ENCODE results near the gene CDC25A. TPM values are rescaled to one million over a fixed set of nuclear protein-coding genes. Genes with fewer than 3 reads are reported as not detected.

The CDC25A gene
- total RNA-seq, 1 experiment from 2014 or later = 12.8 TPM

- Histone ChIP-seq H3K27me3 (ENCODE audit: control insufficient read depth, insufficient read depth, low read length) (no peaks in the 10 kb centered on the region), H3K36me3 (ENCODE audit: control insufficient read depth, insufficient read depth, low read length) (no peaks in the 10 kb centered on the region), H3K9me3 (ENCODE audit: control insufficient read depth, insufficient read depth, low read depth, low read length) (no peaks in the 10 kb centered on the region), H3K4me3 (ENCODE audit: low read depth in 2 of 2, low read length in 2 of 2) (no peak overlapping the region), H3K4me1 (ENCODE audit: control insufficient read depth, insufficient read depth, low read length) (no peaks in the 10 kb centered on the region), H3K27ac (ENCODE audit: low read length) (no peak overlapping the region)
- in situ Hi-C loops (cut with HindIII; ENCODE audit: low pct_unique_long_range_greater_than_20kb, low sequenced_read_pairs) = no loop called here
- DNase-seq (ENCODE audit: low read depth, low spot score) (no peak), ATAC-seq (no peak)
- BruUV-seq (replicated peaks) = no TSS peak
- POLR2A ChIA-PET = interaction anchor here (0.6 kb wide), 1 partner anchor 129 kb away, joined by 4 read pairs; no protein-coding TSS in a partner anchor
- CTCF ChIA-PET = no interaction called here
- intact Hi-C loops (cut with micrococcal nuclease; ENCODE audit: unreplicated experiment) = no loop called here
- TF ChIP-seq REST (IDR thresholded peaks at IDR 0.05; ENCODE audit: insufficient read depth in 1 of 2, low read depth in 2 of 2, low read length in 1 of 2) = no peak
- no peak for TF ChIP-seq POLR2AphosphoS5 (IDR thresholded peaks at IDR 0.05; ENCODE audit: low read depth, low read length)
- no peak for TF ChIP-seq TCF7L2 (IDR thresholded peaks at IDR 0.05; ENCODE audit: low read depth, low read length)
- TF ChIP-seq SIN3A (IDR thresholded peaks at IDR 0.05; ENCODE audit: borderline replicate concordance, insufficient read depth, low read depth, low read length) = no peak
- no peak for TF ChIP-seq CTCF (IDR thresholded peaks at IDR 0.05)
These were observed 77.8 kb downstream of the CDC25A start for GRCh38 chr3:48110463-48110862.

GRCh38 chr3:48107227-48107626 lies 81.0 kb downstream of the CDC25A start:
- no peak for ATAC-seq
- Histone ChIP-seq H3K27me3 (ENCODE audit: control insufficient read depth, insufficient read depth, low read length) (no peaks in the 10 kb centered on the region), H3K4me3 (ENCODE audit: low read depth in 2 of 2, low read length in 2 of 2) (no peak overlapping the region), H3K36me3 (ENCODE audit: control insufficient read depth, insufficient read depth, low read length) (no peaks in the 10 kb centered on the region), H3K4me1 (ENCODE audit: control insufficient read depth, insufficient read depth, low read length) (no peaks in the 10 kb centered on the region), H3K9me3 (ENCODE audit: control insufficient read depth, insufficient read depth, low read depth, low read length) (no peaks in the 10 kb centered on the region), H3K27ac (ENCODE audit: low read length) (no peak overlapping the region)
- DNase-seq (ENCODE audit: low read depth, low spot score) = no peak
- POLR2A ChIA-PET = no interaction called here
- no TSS peak for BruUV-seq (replicated peaks)
- TF ChIP-seq SIN3A (IDR thresholded peaks at IDR 0.05; ENCODE audit: borderline replicate concordance, insufficient read depth, low read depth, low read length) (no peak), TCF7L2 (IDR thresholded peaks at IDR 0.05; ENCODE audit: low read depth, low read length) (no peak), POLR2AphosphoS5 (IDR thresholded peaks at IDR 0.05; ENCODE audit: low read depth, low read length) (no peak), REST (IDR thresholded peaks at IDR 0.05; ENCODE audit: insufficient read depth in 1 of 2, low read depth in 2 of 2, low read length in 1 of 2) (no peak), CTCF (IDR thresholded peaks at IDR 0.05) (no peak)
- CTCF ChIA-PET = no interaction called here
- in situ Hi-C loops (cut with HindIII; ENCODE audit: low pct_unique_long_range_greater_than_20kb, low sequenced_read_pairs) (no loop called here), intact Hi-C loops (cut with micrococcal nuclease; ENCODE audit: unreplicated experiment) (no loop called here)

Small RNAs within 50 kb of the gene (microRNA-seq; reads per million reads assigned to microRNA genes)
- not detected for gene MIR4443 (ENCODE audit: unreplicated experiment)

Other genes starting within 250 kb of the CDC25A start
- gene MAP4, start 172.0 kb downstream of the CDC25A start, total RNA-seq (2021; ENCODE audit: unreplicated experiment) = 150 TPM
- gene CAMP, start 35.1 kb upstream of the CDC25A start, total RNA-seq (2021; ENCODE audit: unreplicated experiment) = not detected
- 4.9 TPM for gene ZNF589, start 52.7 kb upstream of the CDC25A start, total RNA-seq (2021; ENCODE audit: unreplicated experiment)
- 26.1 TPM for gene NME6, start 113.0 kb upstream of the CDC25A start, total RNA-seq (2021; ENCODE audit: unreplicated experiment)
- gene SPINK8, start 145.2 kb upstream of the CDC25A start, total RNA-seq (2021; ENCODE audit: unreplicated experiment) = not detected
- not detected for gene FBXW12, start 183.8 kb upstream of the CDC25A start, total RNA-seq (2021; ENCODE audit: unreplicated experiment)
- gene PLXNB1, start 241.7 kb upstream of the CDC25A start, total RNA-seq (2021; ENCODE audit: unreplicated experiment) = 22.8 TPM

Data from Panc1 (cell line).